HG03103 (cell line): Measurements from ENCODE around the gene NAPG.
"Not testable (repeated sequence)": the region's sequence is repeated elsewhere in the genome, so short reads cannot be mapped to it uniquely, and the experiment has no call there.

Experiments
- ATAC-seq: cut with Tn5 transposase; IDR thresholded peaks from one replicate; pipeline ENCODE4 v1.9.1; 2021; ENCODE audit warnings: low read depth; ENCODE audit not compliant: unreplicated experiment

The NAPG gene

DNA sequence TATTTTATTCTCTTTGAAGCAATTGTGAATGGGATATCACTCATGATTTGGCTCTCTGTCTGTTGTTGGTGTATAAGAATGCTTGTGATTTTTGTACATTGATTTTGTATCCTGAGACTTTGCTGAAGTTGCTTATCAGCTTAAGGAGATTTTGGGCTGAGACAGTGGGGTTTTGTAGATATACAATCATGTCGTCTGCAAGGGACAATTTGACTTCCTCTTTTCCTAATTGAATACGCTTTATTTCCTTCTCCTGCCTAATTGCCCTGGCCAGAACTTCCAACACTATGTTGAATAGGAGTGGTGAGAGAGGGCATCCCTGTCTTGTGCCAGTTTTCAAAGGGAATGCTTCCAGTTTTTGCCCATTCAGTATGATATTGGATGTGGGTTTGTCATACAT is 48.6 kb downstream of the NAPG start:
- not testable (repeated sequence) for ATAC-seq

- not testable (repeated sequence) for ATAC-seq
Observed at GRCh38 chr18:10577842-10578572, 52.2 kb downstream of the NAPG start.

DNA sequence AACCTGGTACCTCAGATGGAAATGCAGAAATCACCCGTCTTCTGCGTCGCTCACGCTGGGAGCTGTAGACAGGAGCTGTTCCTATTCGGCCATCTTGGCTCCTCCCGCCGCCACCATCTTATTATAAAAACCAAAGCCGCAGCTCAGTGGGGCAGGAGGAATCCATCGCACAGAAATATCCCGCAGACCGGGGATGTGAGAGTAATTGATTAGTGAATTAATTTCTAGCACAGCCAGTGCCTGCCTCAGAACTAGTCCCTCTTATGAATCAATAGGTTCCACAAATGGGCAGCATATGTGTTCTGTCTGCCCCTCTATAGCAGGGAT is 52.7 kb downstream of the NAPG start:
- not testable (repeated sequence) for ATAC-seq

DNA sequence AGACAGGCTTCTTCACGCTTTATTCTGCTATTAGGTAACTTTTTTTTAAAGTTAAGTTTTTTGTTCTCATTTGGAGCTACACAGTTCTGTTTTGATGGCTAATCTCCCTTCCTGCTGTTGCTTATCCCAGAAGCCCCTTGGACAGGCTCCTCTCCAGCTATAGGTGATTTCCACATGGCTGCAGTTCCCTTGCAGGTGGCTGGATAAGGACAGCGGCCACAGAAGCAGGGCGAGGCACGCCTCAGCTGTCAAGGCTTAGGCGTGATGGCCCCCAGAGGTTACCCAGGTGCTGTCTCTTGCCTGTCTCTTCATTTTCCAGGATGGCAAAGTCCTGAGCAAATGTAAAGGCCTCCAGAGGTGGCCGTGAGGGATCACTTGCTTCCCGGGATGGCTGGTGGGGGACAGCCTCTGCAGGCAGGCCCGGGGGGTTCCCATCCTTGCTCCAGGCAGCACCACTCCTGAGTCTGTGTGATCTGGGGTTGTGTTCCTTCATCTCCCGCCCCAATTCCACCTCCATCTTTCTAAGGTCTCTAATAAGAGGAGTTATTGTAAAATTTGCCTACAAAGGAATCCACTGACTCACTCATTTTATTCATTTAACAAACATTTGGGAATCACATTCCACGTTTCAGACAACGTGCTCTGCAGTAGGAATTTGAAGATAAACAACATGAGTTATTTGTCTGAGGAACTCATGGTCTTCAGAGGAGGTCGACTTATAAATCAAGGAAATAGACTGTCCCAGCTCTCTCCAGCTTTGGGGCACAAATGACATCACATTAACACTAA is 53.4 kb downstream of the NAPG start:
- ATAC-seq = no peak

- no peak for ATAC-seq
Observed at GRCh38 chr18:10580215-10580614, 54.4 kb downstream of the NAPG start.

DNA sequence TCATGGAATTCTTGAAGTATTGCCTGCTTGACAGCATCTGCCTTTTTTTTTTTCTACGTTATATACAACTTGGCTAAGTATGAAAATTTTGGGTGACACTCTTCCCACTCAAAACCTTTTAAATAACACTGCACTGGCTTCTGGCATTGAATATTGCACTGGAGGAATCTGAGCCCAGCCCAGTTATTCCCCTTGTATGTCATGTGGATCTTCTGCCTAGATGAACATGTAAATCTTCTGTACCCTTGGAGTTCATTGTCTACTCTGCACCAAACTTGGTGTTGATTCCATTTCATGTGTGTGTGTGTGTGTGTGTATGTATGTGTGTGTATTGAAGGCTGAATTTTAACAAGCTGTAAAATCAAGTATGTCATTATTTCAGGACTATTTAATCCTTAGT is 59.4 kb downstream of the NAPG start:
- no peak for ATAC-seq

GRCh38 chr18:10588975-10589374 is 63.1 kb downstream of the NAPG start:
- ATAC-seq = no peak

- ATAC-seq = no peak
Observed at GRCh38 chr18:10590412-10590811, 64.6 kb downstream of the NAPG start.

DNA sequence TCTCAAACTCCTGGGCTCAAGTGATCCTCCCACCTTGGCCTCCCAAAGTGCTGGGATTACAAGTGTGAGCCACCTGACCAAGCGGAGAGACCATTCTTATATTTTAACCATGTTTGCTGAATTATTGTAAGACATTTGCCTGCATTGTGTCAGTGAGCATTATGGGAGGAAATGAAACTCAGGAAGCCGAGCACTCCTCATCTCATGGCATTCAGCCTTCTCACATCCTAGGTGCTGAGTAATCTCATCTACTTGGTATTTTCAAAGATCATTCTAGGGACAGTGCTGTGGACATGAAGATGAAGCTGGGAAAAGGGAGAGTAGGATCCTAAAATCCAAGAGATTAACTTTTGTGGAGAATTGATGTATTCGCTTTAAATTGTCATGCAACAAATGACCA is 66.1 kb downstream of the NAPG start:
- ATAC-seq = no peak

- not testable (repeated sequence) for ATAC-seq
Observed at GRCh38 chr18:10593366-10594022, 67.7 kb downstream of the NAPG start.

DNA sequence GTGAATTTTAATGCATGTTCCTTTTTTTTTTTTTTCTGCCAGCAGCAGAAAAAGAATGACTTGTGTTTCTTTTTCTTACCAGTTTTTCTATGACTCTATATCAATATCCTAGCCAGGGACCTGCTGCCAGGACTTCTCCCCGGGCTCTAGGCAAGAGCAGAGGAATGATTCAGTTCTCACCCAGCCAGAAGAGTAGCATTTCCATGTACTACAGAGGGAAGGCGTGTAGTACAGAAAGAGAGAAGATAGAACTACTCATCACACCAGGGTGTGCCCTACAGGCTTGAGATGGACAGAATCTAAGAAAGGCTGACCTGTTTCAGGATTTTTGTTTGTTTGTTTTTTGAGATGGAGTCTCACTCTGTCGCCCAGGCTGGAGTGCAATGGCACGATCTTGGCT is 70.1 kb downstream of the NAPG start:
- ATAC-seq = not testable (repeated sequence)

- not testable (repeated sequence) for ATAC-seq
Observed at GRCh38 chr18:10597695-10598094, 71.9 kb downstream of the NAPG start.

DNA sequence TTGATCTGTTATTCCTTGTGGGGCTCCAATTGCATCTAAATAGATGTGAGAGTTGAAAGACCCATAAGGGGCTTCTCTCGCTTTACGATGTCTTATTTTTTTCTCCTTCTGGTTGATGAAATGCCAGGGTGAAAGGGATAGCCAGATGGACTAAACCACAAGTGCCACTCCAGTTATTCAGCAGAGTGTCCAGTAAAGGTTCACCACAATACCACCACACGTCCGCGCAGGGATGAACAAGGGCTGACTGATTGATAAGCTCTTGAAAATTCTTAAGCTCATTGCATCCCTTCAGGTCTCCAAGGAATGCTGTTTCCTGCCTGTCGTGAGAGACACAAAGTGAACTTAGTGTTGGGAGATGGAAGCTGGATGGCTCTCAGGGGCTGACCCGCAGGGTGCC is 74.9 kb downstream of the NAPG start:
- ATAC-seq = not testable (repeated sequence)
